Fibroblast of pulmonary artery (primary cell): Measurements from ENCODE around the gene OR2T29.
"Not testable (repeated sequence)": the region's sequence is repeated elsewhere in the genome, so short reads cannot be mapped to it uniquely, and the experiment has no call there.

Experiments used
- DNase-seq: peaks from one replicate; pipeline ENCODE4 v3.0.0-alpha.2; 2010; ENCODE audit warnings: low read depth
- H3K4me3 ChIP-seq: replicated peaks from 2 replicates; pipeline ENCODE4 v1.5.1; 2011; ENCODE audit warnings: low read depth, mild to moderate bottlenecking, control low read depth, low read length, moderate library complexity
- CTCF ChIP-seq: IDR thresholded peaks from 2 replicates; pipeline ENCODE4 v1.5.1; 2011; ENCODE audit warnings: mild to moderate bottlenecking, control low read depth, low read length, inconsistent platforms; ENCODE audit errors: missing control alignments

Gene OR2T29

GRCh38 chr1:248547383-248547782 is 15.2 kb downstream of the OR2T29 start:
- DNase-seq, H3K4me3 ChIP-seq: not testable (repeated sequence)

DNA sequence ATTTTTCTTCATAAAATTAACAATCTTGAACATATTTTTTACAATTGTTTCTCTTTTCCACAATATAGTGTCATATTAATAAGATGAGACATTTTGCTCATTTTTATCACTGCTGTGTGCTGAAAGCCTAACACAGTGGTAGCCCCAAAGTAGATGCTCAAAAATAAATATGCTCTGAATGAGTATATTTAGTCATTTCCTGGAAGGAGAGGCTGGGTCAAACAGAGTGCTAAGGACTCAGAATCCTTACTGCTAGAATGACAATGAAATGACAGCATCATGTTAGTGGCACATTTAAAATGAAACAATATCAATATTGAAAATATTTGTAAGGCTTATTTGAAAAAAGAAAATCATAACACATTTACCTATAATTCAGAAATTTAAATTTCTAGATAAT is 25.1 kb downstream of the OR2T29 start:
- not testable (repeated sequence) for H3K4me3 ChIP-seq

GRCh38 chr1:248521856-248522255 is 40.7 kb downstream of the OR2T29 start:
- DNase-seq: no peak
- no peak for TF ChIP-seq CTCF
- H3K4me3 ChIP-seq: no peak overlapping the region

More for the DNA sequence above, 25.1 kb downstream of the OR2T29 start:
- not testable (repeated sequence) for DNase-seq

- DNase-seq: not testable (repeated sequence)
Measured at GRCh38 chr1:248510217-248510616, 52.4 kb downstream of the OR2T29 start.

DNA sequence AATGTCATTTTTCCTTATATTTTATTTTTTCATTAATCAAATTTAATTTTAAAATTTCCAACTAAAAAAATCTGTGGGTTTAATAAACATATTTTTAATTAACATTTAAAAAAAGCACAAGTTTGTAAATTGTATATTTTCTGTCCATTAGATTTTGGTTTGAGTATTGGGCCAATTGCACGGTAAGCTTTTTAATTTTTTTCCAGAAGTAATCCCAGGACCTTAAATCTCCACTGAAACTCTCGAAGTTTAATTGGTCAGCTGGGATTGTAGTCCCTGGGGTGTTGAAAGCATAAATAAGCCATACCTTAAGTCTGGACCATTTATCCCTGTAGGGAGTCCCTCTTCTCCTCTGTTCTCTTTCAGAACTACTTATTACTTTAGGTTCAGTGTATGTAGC is 54.8 kb downstream of the OR2T29 start, which contains the start of gene OR2G6:
TSS of gene OR2G6 (plus strand) at position 301 of the 400 bp plus-strand sequence. CDS start 13,574 bp downstream, outside the sequence.
- not testable (repeated sequence) for DNase-seq

More at GRCh38 chr1:248510217-248510616, 52.4 kb downstream of the OR2T29 start:
- H3K4me3 ChIP-seq: not testable (repeated sequence)

More for the DNA sequence above, 54.8 kb downstream of the OR2T29 start, which contains the start of gene OR2G6:
- not testable (repeated sequence) for H3K4me3 ChIP-seq
